ENCODE measurements around the gene NKX2-1. TPM values are rescaled to one million over a fixed set of nuclear protein-coding genes. Genes with fewer than 3 reads are reported as not detected.

NKX2-1 gene
- total and polyA plus RNA-seq, 2 donors (not counting 1 experiment from before 2014, with no cell fraction given): not detected

DNA sequence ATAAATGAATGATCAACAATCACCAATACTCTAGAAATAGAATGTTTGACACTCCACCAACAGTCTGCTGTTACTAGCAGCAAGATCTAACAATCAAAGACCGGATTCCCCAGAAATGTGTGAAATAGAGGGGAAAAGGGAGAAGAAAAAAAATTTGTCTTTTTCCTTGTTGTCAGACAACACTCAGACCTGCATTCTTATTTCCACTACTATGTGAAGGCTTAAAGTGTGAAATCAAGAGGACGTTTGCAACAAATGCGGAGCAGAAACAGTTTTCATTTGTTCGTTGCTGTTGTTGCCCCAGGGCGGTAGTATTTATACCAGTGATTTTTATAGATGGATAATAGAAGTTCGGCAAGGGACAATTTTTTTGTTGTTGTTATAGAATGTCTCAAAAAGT is 9.2 kb downstream of the NKX2-1 start:
- Histone ChIP-seq H3K79me2 (ENCODE audit: control insufficient read depth, insufficient read depth, low read length) (no peaks in the 10 kb centered on the region), H3K9me3 (ENCODE audit: control extremely low read depth in 1 of 3, control insufficient read depth in 2 of 3, insufficient read depth in 1 of 3, low read length in 2 of 3) (peaks cover 0 to 30% (median 2%) of the 10 kb centered on the region in 3 donors), H4K20me1 (ENCODE audit: control insufficient read depth, insufficient read depth, low read length, poor library complexity, severe bottlenecking) (no peaks in the 10 kb centered on the region), H3K36me3 (replicated peaks in 1 of 2; ENCODE audit: control extremely low read depth in 1 of 2, control insufficient read depth in 1 of 2, extremely low read depth in 1 of 2, insufficient read depth in 2 of 2, low read length in 1 of 2) (no peaks in the 10 kb centered on the region), H3K4me2 (replicated peaks; ENCODE audit: low read depth, low read length, poor library complexity, severe bottlenecking) (no peak overlapping the region), H3K27ac (ENCODE audit: low read length in 2 of 2) (no peak overlapping the region), H3K4me3 (ENCODE audit: control extremely low read depth in 1 of 5, extremely low read depth in 1 of 5, insufficient read depth in 1 of 5, low read depth in 2 of 5, low read length in 4 of 5) (no peak overlapping the region), H2AFZ (ENCODE audit: insufficient read depth, low read depth, low read length, poor library complexity, severe bottlenecking) (no peak overlapping the region), H3K27me3 (replicated peaks in 1 of 4; ENCODE audit: control extremely low read depth in 1 of 4, control insufficient read depth in 3 of 4, insufficient read depth in 4 of 4, low read length in 3 of 4) (peaks cover 0 to 74% (median 36%) of the 10 kb centered on the region in 4 experiments), H3K4me1 (ENCODE audit: control insufficient read depth in 2 of 2, insufficient read depth in 2 of 2, low read length in 2 of 2) (peaks cover 0 to 3% of the 10 kb centered on the region in 2 donors), H3K9ac (ENCODE audit: low read length) (no peak overlapping the region)
- no peak for DNase-seq
- ChIA-PET POLR2A (no interaction called here), CTCF (no interaction called here)
- TF ChIP-seq EZH2 (IDR thresholded peaks at IDR 0.05; ENCODE audit: borderline replicate concordance, insufficient read depth, low read depth, low read length, poor library complexity, severe bottlenecking) (no peak), CTCF (IDR thresholded peaks at IDR 0.05) (no peak)
- peaks cover 2% of the 10 kb centered on the region for H3K4me1 Mint-ChIP-seq
- ATAC-seq (ENCODE audit: low read depth): no peak
- no CpG with 5 or more reads among the region's 6 CpGs for WGBS (ENCODE audit: insufficient coverage)
- no peak overlapping the region for H3K4me3 Mint-ChIP-seq
- intact Hi-C loops (cut with micrococcal nuclease): no loop called here
- peaks cover 2% of the 10 kb centered on the region for H3K9me3 Mint-ChIP-seq (ENCODE audit: insufficient read depth)
- H3K27ac Mint-ChIP-seq: no peak overlapping the region
- peaks cover 79% of the 10 kb centered on the region for H3K27me3 Mint-ChIP-seq

GRCh38 chr14:36510078-36510799 is 9.8 kb downstream of the NKX2-1 start:
- H3K27ac Mint-ChIP-seq: no peak overlapping the region
- H3K4me1 Mint-ChIP-seq: peaks cover 2% of the 10 kb centered on the region
- H3K27me3 Mint-ChIP-seq: peaks cover 73% of the 10 kb centered on the region
- WGBS (ENCODE audit: insufficient coverage): 14% methylated on average over 19 of the region's 20 CpGs
- no peaks in the 10 kb centered on the region for H3K79me2 ChIP-seq (ENCODE audit: control insufficient read depth, insufficient read depth, low read length)
- POLR2A ChIA-PET: no interaction called here
- peaks cover 0 to 78% (median 36%) of the 10 kb centered on the region in 4 experiments for H3K27me3 ChIP-seq (replicated peaks in 1 of 4; ENCODE audit: control extremely low read depth in 1 of 4, control insufficient read depth in 3 of 4, insufficient read depth in 4 of 4, low read length in 3 of 4)
- TF ChIP-seq EZH2 (IDR thresholded peaks at IDR 0.05; ENCODE audit: borderline replicate concordance, insufficient read depth, low read depth, low read length, poor library complexity, severe bottlenecking): no peak
- TF ChIP-seq CTCF (IDR thresholded peaks at IDR 0.05): no peak
- H3K9ac ChIP-seq (ENCODE audit: low read length): no peak overlapping the region
- H3K4me1 ChIP-seq (ENCODE audit: control insufficient read depth in 2 of 2, insufficient read depth in 2 of 2, low read length in 2 of 2): peaks cover 0 to 3% of the 10 kb centered on the region in 2 donors
- no peak overlapping the region for H3K27ac ChIP-seq (ENCODE audit: low read length in 2 of 2)
- no peak overlapping the region for H3K4me2 ChIP-seq (replicated peaks; ENCODE audit: low read depth, low read length, poor library complexity, severe bottlenecking)
- peaks cover 0 to 31% (median 2%) of the 10 kb centered on the region in 3 donors for H3K9me3 ChIP-seq (ENCODE audit: control extremely low read depth in 1 of 3, control insufficient read depth in 2 of 3, insufficient read depth in 1 of 3, low read length in 2 of 3)
- no peaks in the 10 kb centered on the region for H4K20me1 ChIP-seq (ENCODE audit: control insufficient read depth, insufficient read depth, low read length, poor library complexity, severe bottlenecking)
- H3K36me3 ChIP-seq (replicated peaks in 1 of 2; ENCODE audit: control extremely low read depth in 1 of 2, control insufficient read depth in 1 of 2, extremely low read depth in 1 of 2, insufficient read depth in 2 of 2, low read length in 1 of 2): no peaks in the 10 kb centered on the region
- H3K4me3 Mint-ChIP-seq: no peak overlapping the region
- H3K9me3 Mint-ChIP-seq (ENCODE audit: insufficient read depth): peaks cover 2% of the 10 kb centered on the region
- DNase-seq (no peak), ATAC-seq (ENCODE audit: low read depth) (no peak)
- CTCF ChIA-PET: no interaction called here
- no peak overlapping the region for H2AFZ ChIP-seq (ENCODE audit: insufficient read depth, low read depth, low read length, poor library complexity, severe bottlenecking)
- H3K4me3 ChIP-seq (ENCODE audit: control extremely low read depth in 1 of 5, extremely low read depth in 1 of 5, insufficient read depth in 1 of 5, low read depth in 2 of 5, low read length in 4 of 5): no peak overlapping the region
- intact Hi-C loops (cut with micrococcal nuclease): no loop called here
